Measurements from ENCODE around the gene RIPOR3. TPM values are rescaled to one million over a fixed set of nuclear protein-coding genes. Genes with fewer than 3 reads are reported as not detected.
A peak's percentile ranks its signal among the peaks of the same experiment; 100 is the strongest.

The RIPOR3 gene
- total RNA-seq, 6 donors from 2014 or later: 2.1 to 36.7 (median 5.1) TPM

GRCh38 chr20:50608750-50609104 lies 82.6 kb downstream of the RIPOR3 start:
- WGBS, 2 donors: 95 to 98% methylated on average over 3 to 13 of the region's 13 CpGs
- peaks cover 0 to 8% (median 0%) of the 10 kb centered on the region in 4 donors for H3K36me3 ChIP-seq
- H3K27me3 ChIP-seq: no peaks in the 10 kb centered on the region
- TF ChIP-seq POLR2AphosphoS5 (IDR thresholded peaks at IDR 0.05): no peak
- TF ChIP-seq CTCF (IDR thresholded peaks at IDR 0.05): no peak
- no peak for TF ChIP-seq POLR2A (IDR thresholded peaks at IDR 0.05)
- no peak for TF ChIP-seq EP300 (IDR thresholded peaks at IDR 0.05)
- no peak overlapping the region for H3K4me3 ChIP-seq
- ATAC-seq (ENCODE audit: low FRiP score in 2 of 2): no peak
- H3K4me1 ChIP-seq: no peaks in the 10 kb centered on the region
- no peak overlapping the region for H3K27ac ChIP-seq
- H3K9me3 ChIP-seq: no peaks in the 10 kb centered on the region
- DNase-seq: no peak

- no peaks in the 10 kb centered on the region for H3K9me3 ChIP-seq
- H3K27me3 ChIP-seq: no peaks in the 10 kb centered on the region
- WGBS, 2 donors: 89 to 95% methylated on average over 8 to 31 of the region's 32 CpGs
- peaks cover 0 to 8% (median 0%) of the 10 kb centered on the region in 4 donors for H3K36me3 ChIP-seq
- H3K4me1 ChIP-seq: no peaks in the 10 kb centered on the region
- H3K4me3 ChIP-seq: no peak overlapping the region
- TF ChIP-seq EP300 (IDR thresholded peaks at IDR 0.05) (no peak), CTCF (IDR thresholded peaks at IDR 0.05) (no peak), POLR2A (IDR thresholded peaks at IDR 0.05) (no peak), POLR2AphosphoS5 (IDR thresholded peaks at IDR 0.05) (no peak)
- ATAC-seq (ENCODE audit: low FRiP score in 2 of 2) (peak in 1 of 2 donors; percentile 2), DNase-seq (peak in 1 of 2 donors; percentile 80)
- no peak overlapping the region for H3K27ac ChIP-seq
Measured at GRCh38 chr20:50607850-50608749, 83.2 kb downstream of the RIPOR3 start.

GRCh38 chr20:50607436-50607835 lies 83.9 kb downstream of the RIPOR3 start:
- 63 to 80% methylated on average over 2 to 4 of the region's 9 CpGs for WGBS, 2 donors
- DNase-seq (no peak), ATAC-seq (ENCODE audit: low FRiP score in 2 of 2) (peak in 1 of 2 donors; percentile 2)
- Histone ChIP-seq H3K4me3 (no peak overlapping the region), H3K36me3 (peaks cover 0 to 8% (median 0%) of the 10 kb centered on the region in 4 donors), H3K9me3 (no peaks in the 10 kb centered on the region), H3K27ac (no peak overlapping the region), H3K4me1 (no peaks in the 10 kb centered on the region), H3K27me3 (no peaks in the 10 kb centered on the region)
- TF ChIP-seq POLR2AphosphoS5 (IDR thresholded peaks at IDR 0.05) (no peak), POLR2A (IDR thresholded peaks at IDR 0.05) (no peak), EP300 (IDR thresholded peaks at IDR 0.05) (no peak), CTCF (IDR thresholded peaks at IDR 0.05) (no peak)

- no peak for DNase-seq
- Histone ChIP-seq H3K9me3 (no peaks in the 10 kb centered on the region), H3K4me3 (no peak overlapping the region), H3K36me3 (peaks cover 0 to 18% (median 0%) of the 10 kb centered on the region in 4 donors), H3K27me3 (no peaks in the 10 kb centered on the region), H3K4me1 (no peaks in the 10 kb centered on the region), H3K27ac (no peak overlapping the region)
- TF ChIP-seq CTCF (IDR thresholded peaks at IDR 0.05) (no peak), EP300 (IDR thresholded peaks at IDR 0.05) (no peak), POLR2AphosphoS5 (IDR thresholded peaks at IDR 0.05) (no peak), POLR2A (IDR thresholded peaks at IDR 0.05) (no peak)
- WGBS, 2 donors: 92 to 96% methylated on average over 5 of the region's 5 CpGs
- no peak for ATAC-seq (ENCODE audit: low FRiP score in 2 of 2)
Measured at GRCh38 chr20:50605136-50605535, 86.2 kb downstream of the RIPOR3 start.
